ENCODE data around the gene GSC2. TPM values are rescaled to one million over a fixed set of nuclear protein-coding genes. Genes with fewer than 3 reads are reported as not detected.

The GSC2 gene
- total and polyA plus RNA-seq, 9 of the 15 experiments (the other 6 are each of a cell fraction or from before 2014, with no cell fraction given): not detected

DNA sequence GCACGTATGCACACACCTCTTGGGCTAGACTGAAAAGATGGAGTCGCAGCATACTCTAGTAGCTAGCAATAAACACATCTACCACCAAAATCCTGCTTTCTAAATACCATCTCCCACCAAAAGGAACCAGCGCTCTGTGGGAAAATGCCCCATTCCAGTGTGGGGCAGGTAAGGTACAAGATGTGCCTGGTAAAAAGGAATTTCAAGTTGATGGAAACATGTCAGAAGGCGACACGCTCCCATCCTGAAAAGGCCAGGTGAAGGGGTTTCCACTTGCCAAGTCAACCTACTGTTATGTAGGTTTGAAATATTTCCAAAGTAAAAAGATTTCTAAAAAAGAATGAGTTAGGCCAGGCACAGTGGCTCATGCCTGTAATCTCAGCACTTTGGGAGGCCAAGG, 36.7 kb downstream of the GSC2 start:
- no peak for DNase-seq (ENCODE audit: extremely low read depth in 1 of 4, low spot score in 3 of 4)
- in situ Hi-C loops (cut with MboI): no loop called here
- Histone ChIP-seq H3K9ac (ENCODE audit: insufficient read depth in 1 of 2, low read depth in 2 of 2, low read length in 2 of 2) (no peak overlapping the region), H4K20me1 (replicated peaks; ENCODE audit: control insufficient read depth, insufficient read depth, low read length) (peaks cover 53% of the 10 kb centered on the region), H3K4me1 (replicated peaks in 1 of 2; ENCODE audit: control insufficient read depth in 2 of 2, insufficient read depth in 2 of 2, low read length in 2 of 2) (peaks cover 40 to 45% of the 10 kb centered on the region in 2 experiments), H3K27me3 (ENCODE audit: control insufficient read depth in 2 of 2, insufficient read depth in 2 of 2, low read length in 2 of 2) (no peaks in the 10 kb centered on the region), H3K9me3 (replicated peaks; ENCODE audit: control insufficient read depth, insufficient read depth, low read depth, low read length) (no peaks in the 10 kb centered on the region), H3K4me2 (ENCODE audit: insufficient read depth, low read length) (no peak overlapping the region), H3K79me2 (ENCODE audit: control insufficient read depth, insufficient read depth, low read length) (peaks cover 96% of the 10 kb centered on the region), H2AFZ (ENCODE audit: low read depth, low read length) (no peak overlapping the region), H3K36me3 (ENCODE audit: control insufficient read depth, insufficient read depth, low read length) (peaks cover 50% of the 10 kb centered on the region; the same call in 2 of the 3 replicates), H3K27ac (ENCODE audit: extremely low read depth, low read depth, low read length) (no peak overlapping the region), H3K9me1 (ENCODE audit: control insufficient read depth, insufficient read depth, low read length) (peaks cover 37% of the 10 kb centered on the region), H3K4me3 (no peak overlapping the region)
- ChIA-PET POLR2A (interaction anchor here (0.6 to 4.4 kb wide), 4 partner anchors 9 to 847 kb away, joined by 3 to 56 read pairs (median 4); partner anchors contain the start of genes DGCR2 and ESS2), CTCF (ENCODE audit: low intra/inter-chr PET ratio) (no interaction called here)
- 93% methylated on average over 5 of the region's 5 CpGs for WGBS (ENCODE audit: insufficient coverage, low coverage, missing lambda C conversion rate)
- no TSS peak for BruUV-seq (replicated peaks)
- no peak for ATAC-seq
- no peak for FAIRE-seq
- intact Hi-C loops (cut with micrococcal nuclease): loop anchor here (10.0 kb wide), 1 partner anchor 181 kb away; the partner anchor contains the start of gene CLTCL1
- TF ChIP-seq ESRRB (CRISPR knock-in tag; IDR thresholded peaks at IDR 0.05; ENCODE audit: borderline replicate concordance) (no peak), PTBP1 (IDR thresholded peaks at IDR 0.05; ENCODE audit: low read depth, low read length) (no peak), NELFE (IDR thresholded peaks at IDR 0.05; ENCODE audit: insufficient read depth, insufficient read length) (no peak), SMAD4 (CRISPR knock-in tag; conservative IDR thresholded peaks at IDR 0.05) (no peak), ZHX1 (conservative IDR thresholded peaks at IDR 0.05; ENCODE audit: low read length) (no peak), ZNF23 (CRISPR knock-in tag; IDR thresholded peaks at IDR 0.05) (0 out of 2 replicates have a peak, but pooled peaks have one; percentile 60), XRCC5 (IDR thresholded peaks at IDR 0.05; ENCODE audit: low read depth, low read length) (no peak), BCL6 (CRISPR knock-in tag; IDR thresholded peaks at IDR 0.05) (0 out of 2 replicates have a peak, but pooled peaks have one; percentile 24), ZSCAN32 (CRISPR knock-in tag; IDR thresholded peaks at IDR 0.05) (no peak), ZNF583 (CRISPR knock-in tag; IDR thresholded peaks at IDR 0.05) (0 out of 2 replicates have a peak, but pooled peaks have one; percentile 15), HDAC6 (IDR thresholded peaks at IDR 0.05; ENCODE audit: low read depth, low read length) (no peak)
- TF ChIP-seq, protein P1, sequence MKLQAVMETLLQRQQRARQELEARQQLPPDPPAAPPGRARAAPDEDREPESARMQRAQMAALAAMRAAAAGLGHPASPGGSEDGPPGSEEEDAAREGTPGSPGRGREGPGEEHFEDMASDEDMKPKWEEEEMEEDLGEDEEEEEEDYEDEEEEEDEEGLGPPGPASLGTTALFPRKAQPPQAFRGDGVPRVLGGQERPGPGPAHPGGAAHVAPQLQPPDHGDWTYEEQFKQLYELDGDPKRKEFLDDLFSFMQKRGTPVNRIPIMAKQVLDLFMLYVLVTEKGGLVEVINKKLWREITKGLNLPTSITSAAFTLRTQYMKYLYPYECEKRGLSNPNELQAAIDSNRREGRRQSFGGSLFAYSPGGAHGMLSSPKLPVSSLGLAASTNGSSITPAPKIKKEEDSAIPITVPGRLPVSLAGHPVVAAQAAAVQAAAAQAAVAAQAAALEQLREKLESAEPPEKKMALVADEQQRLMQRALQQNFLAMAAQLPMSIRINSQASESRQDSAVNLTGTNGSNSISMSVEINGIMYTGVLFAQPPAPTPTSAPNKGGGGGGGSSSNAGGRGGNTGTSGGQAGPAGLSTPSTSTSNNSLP (IDR thresholded peaks at IDR 0.05; ENCODE audit: borderline replicate concordance, low read depth, low read length): no peak
- TF ChIP-seq, protein P2, sequence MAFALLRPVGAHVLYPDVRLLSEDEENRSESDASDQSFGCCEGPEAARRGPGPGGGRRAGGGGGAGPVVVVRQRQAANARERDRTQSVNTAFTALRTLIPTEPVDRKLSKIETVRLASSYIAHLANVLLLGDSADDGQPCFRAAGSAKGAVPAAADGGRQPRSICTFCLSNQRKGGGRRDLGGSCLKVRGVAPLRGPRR (CRISPR knock-in tag; IDR thresholded peaks at IDR 0.05): 0 out of 2 replicates have a peak, but pooled peaks have one; percentile 37
- TF ChIP-seq, protein P3, sequence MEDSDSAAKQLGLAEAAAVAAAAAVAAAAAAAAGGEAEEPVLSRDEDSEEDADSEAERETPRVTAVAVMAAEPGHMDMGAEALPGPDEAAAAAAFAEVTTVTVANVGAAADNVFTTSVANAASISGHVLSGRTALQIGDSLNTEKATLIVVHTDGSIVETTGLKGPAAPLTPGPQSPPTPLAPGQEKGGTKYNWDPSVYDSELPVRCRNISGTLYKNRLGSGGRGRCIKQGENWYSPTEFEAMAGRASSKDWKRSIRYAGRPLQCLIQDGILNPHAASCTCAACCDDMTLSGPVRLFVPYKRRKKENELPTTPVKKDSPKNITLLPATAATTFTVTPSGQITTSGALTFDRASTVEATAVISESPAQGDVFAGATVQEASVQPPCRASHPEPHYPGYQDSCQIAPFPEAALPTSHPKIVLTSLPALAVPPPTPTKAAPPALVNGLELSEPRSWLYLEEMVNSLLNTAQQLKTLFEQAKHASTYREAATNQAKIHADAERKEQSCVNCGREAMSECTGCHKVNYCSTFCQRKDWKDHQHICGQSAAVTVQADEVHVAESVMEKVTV (CRISPR knock-in tag; IDR thresholded peaks at IDR 0.05): 0 out of 2 replicates have a peak, but pooled peaks have one; percentile 18
- TF ChIP-seq, protein P4, sequence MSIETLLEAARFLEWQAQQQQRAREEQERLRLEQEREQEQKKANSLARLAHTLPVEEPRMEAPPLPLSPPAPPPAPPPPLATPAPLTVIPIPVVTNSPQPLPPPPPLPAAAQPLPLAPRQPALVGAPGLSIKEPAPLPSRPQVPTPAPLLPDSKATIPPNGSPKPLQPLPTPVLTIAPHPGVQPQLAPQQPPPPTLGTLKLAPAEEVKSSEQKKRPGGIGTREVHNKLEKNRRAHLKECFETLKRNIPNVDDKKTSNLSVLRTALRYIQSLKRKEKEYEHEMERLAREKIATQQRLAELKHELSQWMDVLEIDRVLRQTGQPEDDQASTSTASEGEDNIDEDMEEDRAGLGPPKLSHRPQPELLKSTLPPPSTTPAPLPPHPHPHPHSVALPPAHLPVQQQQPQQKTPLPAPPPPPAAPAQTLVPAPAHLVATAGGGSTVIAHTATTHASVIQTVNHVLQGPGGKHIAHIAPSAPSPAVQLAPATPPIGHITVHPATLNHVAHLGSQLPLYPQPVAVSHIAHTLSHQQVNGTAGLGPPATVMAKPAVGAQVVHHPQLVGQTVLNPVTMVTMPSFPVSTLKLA (conservative IDR thresholded peaks at IDR 0.05): no peak

Measured in K562 (cell line).